Astrocyte of the spinal cord (primary cell): ENCODE results near the gene INPP4A.

Experiments used
- DNase-seq: peaks from one replicate; pipeline ENCODE4 v3.0.0; 2011; ENCODE audit warnings: low read depth, low spot score
- H3K4me3 ChIP-seq: 2 replicates; pipeline ENCODE4 v1.5.1; 2011; ENCODE audit warnings: low read depth, mild to moderate bottlenecking, low read length, moderate library complexity
- CTCF ChIP-seq: IDR thresholded peaks from 2 replicates; pipeline ENCODE4 v1.5.1; 2012; ENCODE audit warnings: low read depth, mild to moderate bottlenecking, low read length, inconsistent platforms
- in situ Hi-C: cut with HindIII; loops from 2 replicates; pipeline ENCODE4 v1.10.0; 2017; ENCODE audit warnings: low sequenced_read_pairs

INPP4A gene

GRCh38 chr2:98479959-98480524 is 35.4 kb downstream of the INPP4A start:
- H3K4me3 ChIP-seq, result no peak overlapping the region
- DNase-seq, result peak; percentile 43
- in situ Hi-C loops, result no loop called here

DNA sequence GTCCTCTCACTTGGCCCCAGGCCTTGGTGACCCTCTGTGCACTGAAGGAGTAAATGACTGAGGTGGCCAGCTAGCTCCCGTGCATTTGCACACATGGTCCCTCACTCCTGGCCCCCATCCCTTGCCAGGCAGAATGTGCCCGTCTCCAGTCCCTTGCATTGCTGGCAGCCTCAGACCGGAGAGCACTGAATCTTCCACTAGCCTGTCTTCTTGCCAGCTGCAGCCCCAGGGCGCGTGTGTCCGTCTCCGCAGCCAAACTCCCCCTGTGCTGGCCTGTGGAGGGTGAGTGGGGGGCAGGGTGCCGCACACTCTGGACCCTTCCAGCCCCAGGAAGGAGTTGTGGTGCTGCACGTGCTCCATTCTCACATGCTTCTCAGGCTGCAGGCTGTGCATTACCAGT is 35.9 kb downstream of the INPP4A start:
- no peak for TF ChIP-seq CTCF

More at GRCh38 chr2:98479959-98480524, 35.4 kb downstream of the INPP4A start:
- TF ChIP-seq CTCF, result no peak

DNA sequence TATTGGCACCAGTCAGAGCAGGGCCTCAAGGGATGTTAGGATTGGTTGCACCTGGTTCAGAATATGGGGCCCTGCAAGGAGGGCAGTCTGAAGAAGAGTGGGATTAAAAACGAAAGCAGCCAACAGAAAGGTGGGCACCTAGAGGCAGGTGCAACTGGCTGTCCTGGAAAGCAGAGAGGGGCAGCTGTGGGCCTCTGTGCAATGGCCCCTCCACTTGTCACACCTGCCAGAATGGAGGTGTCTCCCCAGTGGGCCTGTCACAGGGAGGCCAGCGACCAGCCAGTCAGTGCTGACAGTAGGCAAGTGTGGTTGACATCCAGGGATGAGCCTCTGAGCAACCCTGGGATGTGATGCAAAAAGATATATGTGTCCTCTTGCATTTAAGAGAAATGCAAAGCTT is 37.7 kb downstream of the INPP4A start:
- in situ Hi-C loops, result no loop called here
- no peak for DNase-seq

More for the DNA sequence above, 35.9 kb downstream of the INPP4A start:
- no peak overlapping the region for H3K4me3 ChIP-seq
- no peak for DNase-seq
- in situ Hi-C loops, result no loop called here

DNA sequence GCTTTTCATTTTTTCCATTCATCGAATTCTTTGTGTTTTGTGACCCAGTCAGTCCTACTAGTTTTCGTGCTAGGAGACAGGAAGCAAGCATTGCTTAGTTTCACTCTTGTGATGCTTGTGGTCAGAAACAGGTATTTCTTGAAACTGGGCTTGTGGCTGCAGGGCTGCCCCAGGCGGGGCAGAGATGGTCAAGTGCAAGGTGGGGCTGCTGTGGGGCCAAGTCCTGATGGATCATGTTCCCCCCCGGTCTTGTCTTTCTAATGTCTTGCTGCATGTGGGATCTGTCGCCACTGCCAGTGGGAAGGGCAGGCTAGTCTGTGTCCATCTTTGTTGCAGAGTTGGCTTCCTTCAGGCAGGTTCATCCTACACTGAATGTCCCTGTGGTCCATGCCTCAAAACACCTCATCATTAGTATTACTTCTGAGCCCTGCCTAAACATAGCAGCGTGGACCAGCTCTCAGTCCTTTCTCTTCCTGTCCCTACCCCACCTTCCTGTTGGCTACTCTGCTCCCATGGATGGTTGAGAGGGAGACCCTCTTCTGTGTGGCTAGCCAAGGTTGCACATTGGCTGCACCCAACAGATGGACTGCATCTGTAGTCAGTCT is 38.7 kb downstream of the INPP4A start:
- no peak for DNase-seq
- no peak for TF ChIP-seq CTCF
- in situ Hi-C loops, result no loop called here
- no peak overlapping the region for H3K4me3 ChIP-seq

More for the DNA sequence above, 37.7 kb downstream of the INPP4A start:
- no peak overlapping the region for H3K4me3 ChIP-seq
- TF ChIP-seq CTCF, result no peak

DNA sequence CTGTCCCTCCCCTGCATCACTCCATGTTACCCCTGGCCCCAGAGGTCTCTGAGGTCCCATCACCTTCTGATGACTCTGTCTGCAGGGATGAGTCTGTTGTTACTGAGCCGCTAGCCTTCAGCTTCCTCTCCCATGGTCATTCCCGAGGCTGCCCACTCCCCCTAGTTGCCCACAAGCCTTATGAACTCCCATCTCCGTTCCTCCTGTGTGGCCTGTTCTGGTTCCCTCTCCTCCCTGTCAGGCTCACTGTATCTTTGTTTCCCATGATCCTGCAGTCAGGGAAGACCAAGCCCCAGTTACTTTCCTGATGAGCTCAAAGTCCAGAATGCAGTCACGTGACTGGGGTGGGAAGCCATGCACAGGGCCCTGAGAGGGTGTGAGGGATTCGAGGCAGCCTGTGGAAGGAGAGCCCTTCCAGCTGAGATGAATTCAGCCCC is 39.5 kb downstream of the INPP4A start:
- no peak overlapping the region for H3K4me3 ChIP-seq
- in situ Hi-C loops, result no loop called here
- DNase-seq, result no peak
- no peak for TF ChIP-seq CTCF

DNA sequence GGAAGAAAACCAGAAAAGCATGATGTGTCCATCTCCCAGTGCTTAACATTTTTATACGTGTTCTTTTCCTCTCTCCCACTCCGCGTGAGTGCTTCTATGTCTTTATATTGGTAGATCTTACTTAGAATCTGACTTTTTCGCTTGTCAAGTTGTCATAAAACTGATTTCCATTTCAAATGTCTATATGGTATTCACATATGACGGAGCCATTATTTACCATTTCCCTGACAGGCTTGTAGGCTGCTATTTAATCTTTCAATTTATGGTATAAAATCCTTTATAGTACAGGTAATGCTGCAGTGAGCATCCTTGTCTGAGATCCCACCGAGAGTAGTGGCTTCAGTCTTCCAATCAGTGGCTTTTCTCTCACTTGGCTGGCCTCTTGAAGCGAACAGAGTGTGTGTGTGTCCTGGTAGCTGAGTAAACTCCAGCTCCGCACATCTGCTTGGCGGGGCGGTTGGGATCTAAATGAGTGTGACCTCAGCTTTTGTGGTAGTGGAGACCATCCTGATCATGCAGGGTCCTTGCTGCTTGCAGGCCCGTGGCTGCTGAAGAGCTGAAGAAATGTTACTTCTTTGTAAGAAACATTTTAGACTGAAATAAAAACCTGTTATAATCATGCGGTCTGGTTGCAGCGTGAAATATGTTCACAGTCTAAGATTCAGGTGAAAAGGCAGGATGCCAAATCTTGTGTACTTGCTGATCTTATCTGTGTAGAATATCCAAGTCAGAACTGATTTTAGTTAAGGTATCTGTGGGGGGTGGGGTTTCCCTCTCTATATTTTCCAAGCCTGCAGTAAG is 40.2 kb downstream of the INPP4A start:
- DNase-seq, result no peak
- H3K4me3 ChIP-seq, result no peak overlapping the region
- in situ Hi-C loops, result no loop called here
- TF ChIP-seq CTCF, result no peak
